GM18505 (cell line): ENCODE data around the gene YKT6.

Source experiments
- ATAC-seq: cut with Tn5 transposase; IDR thresholded peaks from one replicate; pipeline ENCODE4 v1.9.1; 2021; ENCODE audit not compliant: unreplicated experiment
- POLR2A ChIP-seq: IDR thresholded peaks from 4 replicates; pipeline ENCODE4 v1.6.1; 2011; ENCODE audit warnings: borderline replicate concordance; ENCODE audit not compliant: insufficient read depth, insufficient read length; ENCODE audit errors: extremely low read depth

YKT6 gene

GRCh38 chr7:44200699-44201461, at the start of gene YKT6:
TSS of gene YKT6 (plus strand) at chr7:44200978. CDS start at chr7:44201136, 158 bp downstream.
- ATAC-seq: peak; percentile 98
- peak; percentile 89 for TF ChIP-seq POLR2A

DNA sequence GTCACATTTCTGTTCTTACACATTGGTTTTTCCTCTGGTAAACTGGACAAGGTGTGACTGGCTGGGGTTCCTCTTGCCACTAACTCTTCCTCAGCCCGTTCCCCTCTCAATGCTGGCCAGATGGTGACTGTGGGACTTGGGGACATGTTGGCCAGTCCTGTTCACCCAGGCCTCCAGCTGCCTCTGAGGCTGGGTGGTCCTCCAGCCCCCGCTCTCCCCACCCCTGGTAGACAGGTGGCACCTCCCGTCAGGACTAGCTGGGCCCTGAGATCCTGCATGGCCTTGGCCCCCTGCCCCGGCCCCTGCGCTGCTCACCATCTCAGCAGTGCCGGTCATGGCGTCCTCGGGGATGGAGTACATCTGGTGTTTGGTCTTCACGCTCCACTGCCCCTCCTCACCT, 48.8 kb upstream of the YKT6 start:
- ATAC-seq: no peak
- no peak for TF ChIP-seq POLR2A

- TF ChIP-seq POLR2A: no peak
- ATAC-seq: no peak
These were observed 47.5 kb upstream of the YKT6 start for GRCh38 chr7:44152971-44153947.

- no peak for ATAC-seq
These were observed 46.8 kb upstream of the YKT6 start for GRCh38 chr7:44153948-44154335.

DNA sequence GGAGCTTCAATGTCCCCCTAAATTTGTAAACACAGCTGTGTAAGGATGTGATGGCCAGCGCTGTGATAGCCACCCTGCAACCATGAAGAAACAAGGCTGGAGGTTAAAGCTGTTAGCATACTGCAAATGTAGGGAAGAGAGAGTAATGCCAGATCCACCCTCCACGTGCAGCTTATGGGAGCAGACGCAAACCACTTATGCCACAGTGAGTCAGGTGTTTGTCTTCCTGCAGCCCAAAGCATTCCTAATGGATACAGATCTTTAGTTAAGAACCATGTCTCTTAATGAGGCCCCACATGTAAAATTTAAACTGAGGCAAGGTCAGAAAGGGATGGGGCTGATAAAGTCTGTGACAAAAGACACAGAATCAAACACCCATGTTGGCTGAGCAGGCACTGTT, 46.1 kb upstream of the YKT6 start:
- no peak for TF ChIP-seq POLR2A
- ATAC-seq: no peak

More at GRCh38 chr7:44153948-44154335, 46.8 kb upstream of the YKT6 start:
- TF ChIP-seq POLR2A: no peak

- ATAC-seq: no peak
- TF ChIP-seq POLR2A: no peak
These were observed 45.3 kb upstream of the YKT6 start for GRCh38 chr7:44155191-44156185.

DNA sequence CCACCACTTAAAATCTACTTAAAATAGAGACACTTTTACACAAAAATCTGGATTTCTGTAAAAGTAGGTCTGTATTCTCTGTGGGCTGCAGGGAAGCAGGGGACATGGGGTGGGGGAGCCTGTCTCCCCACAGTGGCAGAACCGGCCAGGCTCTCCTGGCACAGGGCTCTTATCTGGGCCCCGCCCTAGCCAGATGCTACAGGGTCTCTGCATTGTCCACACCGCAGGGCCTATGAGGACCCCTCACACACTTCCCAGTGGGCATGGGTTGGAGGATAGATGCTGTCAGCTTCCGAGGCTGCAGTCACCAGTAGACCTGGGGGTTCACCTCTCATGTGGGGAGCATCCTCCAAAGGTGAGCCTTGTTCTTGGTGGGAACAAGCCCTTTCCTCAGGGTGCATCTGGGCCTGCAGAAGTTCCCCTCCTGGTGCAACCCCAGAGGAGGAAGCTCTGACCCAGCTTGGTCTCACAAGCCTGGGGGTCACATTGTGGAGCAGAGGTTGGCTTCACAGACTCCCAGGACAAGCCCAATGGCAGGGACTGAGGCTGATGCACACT, 44.2 kb upstream of the YKT6 start:
- ATAC-seq: no peak
- no peak for TF ChIP-seq POLR2A

DNA sequence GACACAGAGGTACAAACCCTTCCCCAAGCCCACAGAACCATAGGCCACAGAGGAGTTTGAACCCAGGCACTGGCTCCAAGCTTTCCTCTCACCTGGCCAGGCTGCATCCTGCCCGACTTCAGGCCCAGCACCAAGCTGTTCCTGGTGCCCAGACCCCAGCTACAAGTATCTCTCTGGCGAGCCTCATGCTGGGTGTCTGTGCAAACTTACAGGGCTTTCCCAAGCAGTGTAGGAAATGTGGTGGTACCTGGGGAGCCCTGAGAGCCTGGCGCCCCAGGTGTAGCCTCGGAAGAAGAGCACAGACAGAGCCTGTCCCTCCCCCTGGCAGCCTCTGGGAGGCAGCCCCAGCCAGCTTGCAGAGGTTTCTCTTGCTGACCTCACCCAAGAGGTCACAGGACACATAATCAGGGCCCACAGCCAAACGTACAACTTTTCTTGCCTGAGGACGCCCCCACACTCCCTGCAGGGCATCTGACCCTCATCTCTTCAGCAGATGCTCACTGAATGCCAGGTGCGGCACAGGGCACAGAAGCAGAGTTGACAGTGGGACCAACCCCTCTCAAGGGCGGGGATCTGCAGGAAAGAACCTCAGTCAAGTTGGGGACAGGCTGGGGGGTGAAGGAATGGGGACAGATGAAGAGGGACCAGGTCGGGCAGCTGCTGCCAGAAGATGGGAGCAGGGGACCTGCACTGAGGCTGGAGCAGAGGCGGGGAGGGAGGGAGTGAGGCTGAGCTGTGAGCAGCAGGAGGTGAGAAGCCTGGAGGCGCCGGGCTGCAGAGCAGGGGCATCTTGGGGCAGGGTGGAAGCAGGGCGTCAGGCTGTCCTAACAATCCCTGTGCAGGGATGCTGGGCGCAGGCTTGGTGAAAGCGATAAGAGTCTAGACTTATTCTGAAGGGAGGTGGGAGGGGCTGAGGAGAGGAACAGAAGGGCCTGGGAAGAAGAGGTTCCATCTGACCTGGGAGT, 43.4 kb upstream of the YKT6 start:
- TF ChIP-seq POLR2A: no peak
- ATAC-seq: no peak

DNA sequence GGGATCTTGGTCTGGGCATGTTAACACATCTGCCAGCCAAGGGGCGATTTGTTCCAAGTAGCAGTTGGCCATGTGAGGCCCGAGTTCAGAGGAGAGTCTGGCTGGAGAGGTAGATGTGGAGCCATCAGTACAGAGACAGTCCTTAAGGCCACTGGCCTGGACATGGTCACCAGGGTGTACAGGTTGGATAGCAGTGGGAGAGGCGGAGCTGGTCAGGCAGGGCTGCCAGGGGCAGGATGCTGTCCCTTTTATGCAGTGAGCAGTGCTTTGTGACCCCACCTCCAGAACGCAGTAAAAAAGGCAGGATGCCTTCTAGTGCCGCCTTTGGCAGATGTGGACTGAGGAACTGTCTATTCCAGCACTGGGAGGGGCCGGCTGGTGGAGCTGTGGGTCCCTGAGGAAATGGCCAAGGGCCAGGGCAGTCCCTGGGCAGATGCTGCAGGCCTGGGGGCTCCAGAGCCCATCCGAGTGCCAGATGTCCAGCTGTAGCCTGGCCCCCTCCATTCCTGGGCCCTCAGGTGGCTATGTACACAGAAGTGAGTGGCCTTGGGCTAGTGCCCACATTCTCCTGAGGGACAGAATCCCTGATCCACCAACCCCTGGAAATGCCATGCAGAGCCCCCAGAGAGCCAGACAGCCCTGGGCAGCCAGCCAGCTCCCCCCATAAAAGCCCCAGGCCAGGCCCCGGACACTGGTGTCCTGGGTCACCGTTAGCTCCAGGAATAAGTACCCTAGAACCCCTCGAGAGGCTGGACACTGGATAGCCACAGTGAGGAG, 42.5 kb upstream of the YKT6 start:
- ATAC-seq: no peak
- TF ChIP-seq POLR2A: no peak

GRCh38 chr7:44158873-44159631, 41.7 kb upstream of the YKT6 start:
- no peak for TF ChIP-seq POLR2A
- ATAC-seq: no peak
